ENCODE measurements around the gene PML. TPM values are rescaled to one million over a fixed set of nuclear protein-coding genes. Genes with fewer than 3 reads are reported as not detected.
"Not testable (repeated sequence)": the region's sequence is repeated elsewhere in the genome, so short reads cannot be mapped to it uniquely, and the experiment has no call there.

Gene PML
- total and polyA plus RNA-seq, 2 experiments from 2014 or later: 15.7 to 29.9 TPM

GRCh38 chr15:74050556-74051234, 56.2 kb downstream of the PML start:
- Histone ChIP-seq H3K4me1 (ENCODE audit: insufficient read depth) (peaks cover 23% of the 10 kb centered on the region), H3K36me3 (replicated peaks; ENCODE audit: insufficient read depth, low read depth) (no peaks in the 10 kb centered on the region), H3K9me3 (ENCODE audit: low read depth) (no peaks in the 10 kb centered on the region), H3K27ac (peak overlapping the region; percentile 65), H3K4me2 (peak overlapping the region; percentile 0), H3K4me3 (no peak overlapping the region), H3K79me2 (no peaks in the 10 kb centered on the region), H4K20me1 (ENCODE audit: insufficient read depth, poor library complexity, severe bottlenecking) (no peaks in the 10 kb centered on the region), H3K27me3 (no peaks in the 10 kb centered on the region), H3K9me2 (replicated peaks; ENCODE audit: insufficient read depth) (no peaks in the 10 kb centered on the region), H2AFZ (no peak overlapping the region)
- DNase-seq (ENCODE audit: low spot score): no peak
- TF ChIP-seq CTCF (IDR thresholded peaks at IDR 0.05; ENCODE audit: poor library complexity) (no peak), EZH2 (IDR thresholded peaks at IDR 0.05; ENCODE audit: borderline replicate concordance) (no peak), EZH2phosphoT487 (IDR thresholded peaks at IDR 0.05; ENCODE audit: low read depth, severe bottlenecking, unreplicated experiment) (no peak)
- WGBS (ENCODE audit: low lambda C conversion rate, missing lambda C conversion rate): 83% methylated on average over 8 of the region's 8 CpGs

- not testable (repeated sequence) for H4K20me1 ChIP-seq (ENCODE audit: insufficient read depth, poor library complexity, severe bottlenecking); H3K9me2 ChIP-seq (replicated peaks; ENCODE audit: insufficient read depth); H3K9me3 ChIP-seq (ENCODE audit: low read depth); H3K79me2 ChIP-seq; H3K36me3 ChIP-seq (replicated peaks; ENCODE audit: insufficient read depth, low read depth); H2AFZ ChIP-seq; H3K4me2 ChIP-seq; H3K27me3 ChIP-seq; DNase-seq (ENCODE audit: low spot score); H3K27ac ChIP-seq; H3K4me3 ChIP-seq
- 96% methylated on average over 38 of the region's 42 CpGs for WGBS (ENCODE audit: low lambda C conversion rate, missing lambda C conversion rate)
- peaks cover 23% of the 10 kb centered on the region for H3K4me1 ChIP-seq (ENCODE audit: insufficient read depth)
These were observed 58.0 kb downstream of the PML start for GRCh38 chr15:74052271-74053260.

GRCh38 chr15:74053517-74053916, 59.0 kb downstream of the PML start:
- WGBS (ENCODE audit: low lambda C conversion rate, missing lambda C conversion rate): 89% methylated on average over 15 of the region's 15 CpGs
- no peaks in the 10 kb centered on the region for H3K79me2 ChIP-seq
- no peak overlapping the region for H3K4me2 ChIP-seq
- no peak overlapping the region for H3K27ac ChIP-seq
- H3K9me3 ChIP-seq (ENCODE audit: low read depth): no peaks in the 10 kb centered on the region
- no peaks in the 10 kb centered on the region for H3K36me3 ChIP-seq (replicated peaks; ENCODE audit: insufficient read depth, low read depth)
- DNase-seq (ENCODE audit: low spot score): no peak
- H2AFZ ChIP-seq: no peak overlapping the region
- no peaks in the 10 kb centered on the region for H3K27me3 ChIP-seq
- peaks cover 19% of the 10 kb centered on the region for H3K4me1 ChIP-seq (ENCODE audit: insufficient read depth)
- no peaks in the 10 kb centered on the region for H3K9me2 ChIP-seq (replicated peaks; ENCODE audit: insufficient read depth)
- no peaks in the 10 kb centered on the region for H4K20me1 ChIP-seq (ENCODE audit: insufficient read depth, poor library complexity, severe bottlenecking)
- no peak overlapping the region for H3K4me3 ChIP-seq
- TF ChIP-seq CTCF (IDR thresholded peaks at IDR 0.05; ENCODE audit: poor library complexity) (no peak), EZH2 (IDR thresholded peaks at IDR 0.05; ENCODE audit: borderline replicate concordance) (no peak), EZH2phosphoT487 (IDR thresholded peaks at IDR 0.05; ENCODE audit: low read depth, severe bottlenecking, unreplicated experiment) (no peak)

Data from hepatocyte (in vitro differentiated cells).